Mesendoderm (in vitro differentiated cells): Measurements from ENCODE around the gene GAS2.
A peak's percentile ranks its signal among the peaks of the same experiment; 100 is the strongest.

Source experiments
- DNase-seq: peaks from one replicate; pipeline ENCODE4 v3.0.0; 2013
- H2AK5ac ChIP-seq: 2 replicates; pipeline ENCODE4 v1.6.1; 2013; ENCODE audit warnings: low read length, inconsistent platforms
- H2BK120ac ChIP-seq: 2 replicates; pipeline ENCODE4 v1.6.1; 2013; ENCODE audit warnings: low read depth, mild to moderate bottlenecking, low read length, moderate library complexity, mixed read lengths
- H2BK15ac ChIP-seq: replicated peaks from 2 replicates; pipeline ENCODE4 v1.6.1; 2013; ENCODE audit warnings: low read depth, mild to moderate bottlenecking, moderate library complexity
- H2BK5ac ChIP-seq: 2 replicates; pipeline ENCODE4 v1.6.1; 2013; ENCODE audit warnings: low read length, inconsistent platforms
- H3K18ac ChIP-seq: 2 replicates; pipeline ENCODE4 v1.6.1; 2013; ENCODE audit warnings: mild to moderate bottlenecking, low read length, mixed read lengths
- H3K23ac ChIP-seq: one replicate; pipeline ENCODE4 v1.6.1; 2013; ENCODE audit warnings: low read length
- H3K27ac ChIP-seq: 2 replicates; pipeline ENCODE4 v1.5.1; 2013; ENCODE audit warnings: low read depth, mild to moderate bottlenecking, inconsistent platforms, low read length, moderate library complexity
- H3K27me3 ChIP-seq: 2 replicates; pipeline ENCODE4 v1.6.1; 2013; ENCODE audit warnings: low read length, control low read depth, mild to moderate bottlenecking, inconsistent platforms; ENCODE audit not compliant: insufficient read depth, poor library complexity
- H3K36me3 ChIP-seq: 2 replicates; pipeline ENCODE4 v1.6.1; 2013; ENCODE audit warnings: low read length, inconsistent platforms; ENCODE audit not compliant: control insufficient read depth, insufficient read depth
- H3K4ac ChIP-seq: one replicate; pipeline ENCODE4 v1.6.1; 2013; ENCODE audit warnings: low read depth, mild to moderate bottlenecking, low read length, moderate library complexity
- H3K4me1 ChIP-seq: 2 replicates; pipeline ENCODE4 v1.6.1; 2013; ENCODE audit warnings: low read depth, low read length, inconsistent platforms; ENCODE audit not compliant: control insufficient read depth
- H3K4me2 ChIP-seq: 2 replicates; pipeline ENCODE4 v1.6.1; 2013; ENCODE audit warnings: low read length
- H3K4me3 ChIP-seq: 2 replicates; pipeline ENCODE4 v1.5.1; 2013; ENCODE audit warnings: mild to moderate bottlenecking, low read length
- H3K56ac ChIP-seq: one replicate; pipeline ENCODE4 v1.6.1; 2013; ENCODE audit warnings: low read length
- H3K79me1 ChIP-seq: 2 replicates; pipeline ENCODE4 v1.6.1; 2013; ENCODE audit warnings: low read length, inconsistent platforms
- H3K79me2 ChIP-seq: 2 replicates; pipeline ENCODE4 v1.6.1; 2013; ENCODE audit warnings: mild to moderate bottlenecking, low read length; ENCODE audit not compliant: control insufficient read depth, insufficient read depth
- H3K9ac ChIP-seq: 2 replicates; pipeline ENCODE4 v1.6.1; 2013; ENCODE audit warnings: low read length, inconsistent platforms
- H4K5ac ChIP-seq: one replicate; pipeline ENCODE4 v1.6.1; 2013; ENCODE audit warnings: low read length
- H4K8ac ChIP-seq: one replicate; pipeline ENCODE4 v1.6.1; 2013; ENCODE audit warnings: low read depth, mild to moderate bottlenecking, control low read depth, low read length, moderate library complexity
- WGBS: extraction: QIAGEN DNeasy Blood & Tissue Kit; methylation state at CpG from one replicate; pipeline ENCODE4 v1.1.7; 2013; ENCODE audit warnings: low lambda C conversion rate, missing lambda C conversion rate; ENCODE audit not compliant: insufficient coverage; ENCODE audit errors: extremely low coverage; 5-methylcytosine and 5-hydroxymethylcytosine counted together

GAS2 gene

GRCh38 chr11:22720457-22720856 is 54.0 kb downstream of the GAS2 start:
- Histone ChIP-seq H3K27me3 (no peaks in the 10 kb centered on the region), H3K4me1 (no peaks in the 10 kb centered on the region), H2BK120ac (no peak overlapping the region), H2AK5ac (no peak overlapping the region), H3K9ac (no peak overlapping the region), H3K79me1 (no peaks in the 10 kb centered on the region), H2BK15ac (no peak overlapping the region), H3K36me3 (no peaks in the 10 kb centered on the region), H3K4me3 (no peak overlapping the region), H2BK5ac (no peak overlapping the region), H3K4me2 (no peak overlapping the region), H3K4ac (no peak overlapping the region), H3K79me2 (no peaks in the 10 kb centered on the region), H3K18ac (no peak overlapping the region), H3K27ac (no peak overlapping the region), H4K5ac (no peak overlapping the region), H3K23ac (no peak overlapping the region), H3K56ac (no peak overlapping the region), H4K8ac (no peak overlapping the region)
- no peak for DNase-seq
- WGBS: no CpG with 5 or more reads among the region's 3 CpGs

DNA sequence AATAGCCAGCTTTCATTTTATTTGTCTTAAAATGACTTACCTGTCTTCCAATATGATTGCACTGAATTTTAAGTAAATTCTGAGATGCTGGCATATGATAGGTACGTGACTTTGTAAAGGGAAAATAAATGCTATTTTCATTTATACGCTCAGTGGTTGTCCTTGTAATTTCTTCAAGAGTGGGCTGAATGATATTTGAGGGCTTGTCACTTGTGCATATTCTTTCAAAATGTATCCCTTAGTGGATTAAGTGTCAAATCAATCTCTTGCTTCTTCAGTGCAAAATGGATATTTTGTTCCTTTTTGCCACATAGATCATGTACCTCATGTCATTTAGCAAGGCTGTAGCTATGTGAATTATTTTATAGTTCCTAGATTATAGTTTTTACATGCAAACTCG is 56.9 kb downstream of the GAS2 start:
- no CpG with 5 or more reads among the region's 3 CpGs for WGBS
- no peak overlapping the region for H2BK120ac ChIP-seq
- no peak overlapping the region for H3K23ac ChIP-seq
- H3K4me3 ChIP-seq: no peak overlapping the region
- H3K79me1 ChIP-seq: no peaks in the 10 kb centered on the region
- H3K27me3 ChIP-seq: no peaks in the 10 kb centered on the region
- no peak overlapping the region for H3K4ac ChIP-seq
- H3K4me1 ChIP-seq: no peaks in the 10 kb centered on the region
- H2AK5ac ChIP-seq: no peak overlapping the region
- no peak overlapping the region for H3K4me2 ChIP-seq
- no peaks in the 10 kb centered on the region for H3K36me3 ChIP-seq
- no peak for DNase-seq
- H2BK5ac ChIP-seq: no peak overlapping the region
- no peaks in the 10 kb centered on the region for H3K79me2 ChIP-seq
- H4K5ac ChIP-seq: no peak overlapping the region
- H4K8ac ChIP-seq: no peak overlapping the region
- no peak overlapping the region for H2BK15ac ChIP-seq
- no peak overlapping the region for H3K9ac ChIP-seq
- H3K56ac ChIP-seq: no peak overlapping the region
- no peak overlapping the region for H3K18ac ChIP-seq
- no peak overlapping the region for H3K27ac ChIP-seq

- H3K9ac ChIP-seq: no peak overlapping the region
- no peaks in the 10 kb centered on the region for H3K36me3 ChIP-seq
- H3K56ac ChIP-seq: no peak overlapping the region
- no peak overlapping the region for H2BK120ac ChIP-seq
- H3K79me1 ChIP-seq: no peaks in the 10 kb centered on the region
- H3K18ac ChIP-seq: no peak overlapping the region
- no peak for DNase-seq
- no peak overlapping the region for H3K4me3 ChIP-seq
- H4K8ac ChIP-seq: no peak overlapping the region
- H3K4ac ChIP-seq: no peak overlapping the region
- H3K27me3 ChIP-seq: no peaks in the 10 kb centered on the region
- no peak overlapping the region for H4K5ac ChIP-seq
- no peak overlapping the region for H3K4me2 ChIP-seq
- no peaks in the 10 kb centered on the region for H3K4me1 ChIP-seq
- WGBS: no CpG with 5 or more reads among the region's 3 CpGs
- H2AK5ac ChIP-seq: no peak overlapping the region
- H2BK15ac ChIP-seq: no peak overlapping the region
- H3K79me2 ChIP-seq: no peaks in the 10 kb centered on the region
- no peak overlapping the region for H3K23ac ChIP-seq
- H3K27ac ChIP-seq: no peak overlapping the region
- no peak overlapping the region for H2BK5ac ChIP-seq
Observed at GRCh38 chr11:22725079-22725478, 58.7 kb downstream of the GAS2 start.

- Histone ChIP-seq H3K4ac (no peak overlapping the region), H3K4me2 (no peak overlapping the region), H4K5ac (no peak overlapping the region), H2BK15ac (no peak overlapping the region), H3K27me3 (no peaks in the 10 kb centered on the region), H2BK120ac (no peak overlapping the region), H3K23ac (no peak overlapping the region), H3K4me1 (no peaks in the 10 kb centered on the region), H3K56ac (no peak overlapping the region), H4K8ac (no peak overlapping the region), H2BK5ac (no peak overlapping the region), H3K79me2 (no peaks in the 10 kb centered on the region), H2AK5ac (no peak overlapping the region), H3K4me3 (no peak overlapping the region), H3K9ac (no peak overlapping the region), H3K18ac (no peak overlapping the region), H3K79me1 (no peaks in the 10 kb centered on the region), H3K36me3 (no peaks in the 10 kb centered on the region), H3K27ac (no peak overlapping the region)
- no CpG with 5 or more reads among the region's 3 CpGs for WGBS
- no peak for DNase-seq
Observed at GRCh38 chr11:22728600-22729389, 62.4 kb downstream of the GAS2 start.

GRCh38 chr11:22730319-22730718 is 63.9 kb downstream of the GAS2 start:
- H3K79me2 ChIP-seq: no peaks in the 10 kb centered on the region

GRCh38 chr11:22732588-22732987 is 66.2 kb downstream of the GAS2 start:
- no peak overlapping the region for H3K4me3 ChIP-seq
- H3K79me2 ChIP-seq: no peaks in the 10 kb centered on the region
- no peak overlapping the region for H2BK120ac ChIP-seq
- no peak overlapping the region for H2BK15ac ChIP-seq
- H3K4ac ChIP-seq: no peak overlapping the region
- H3K4me1 ChIP-seq: no peaks in the 10 kb centered on the region
- no peak overlapping the region for H2BK5ac ChIP-seq
- no peaks in the 10 kb centered on the region for H3K27me3 ChIP-seq
- H3K27ac ChIP-seq: no peak overlapping the region
- H3K36me3 ChIP-seq: no peaks in the 10 kb centered on the region
- H4K5ac ChIP-seq: no peak overlapping the region
- no peak overlapping the region for H3K56ac ChIP-seq
- no peak overlapping the region for H3K4me2 ChIP-seq
- 100% methylated on average over 1 of the region's 2 CpGs for WGBS
- no peak overlapping the region for H3K18ac ChIP-seq
- no peak overlapping the region for H3K9ac ChIP-seq
- H2AK5ac ChIP-seq: no peak overlapping the region
- H3K23ac ChIP-seq: no peak overlapping the region
- no peak overlapping the region for H4K8ac ChIP-seq
- H3K79me1 ChIP-seq: no peaks in the 10 kb centered on the region
- no peak for DNase-seq

More at GRCh38 chr11:22730319-22730718, 63.9 kb downstream of the GAS2 start:
- Histone ChIP-seq H3K4me1 (no peaks in the 10 kb centered on the region), H3K79me1 (no peaks in the 10 kb centered on the region), H4K5ac (no peak overlapping the region), H2BK15ac (no peak overlapping the region), H3K9ac (no peak overlapping the region), H4K8ac (no peak overlapping the region), H2BK120ac (no peak overlapping the region), H3K27me3 (no peaks in the 10 kb centered on the region), H2AK5ac (no peak overlapping the region), H3K56ac (no peak overlapping the region), H3K4ac (no peak overlapping the region), H3K23ac (no peak overlapping the region), H3K4me2 (no peak overlapping the region), H3K36me3 (no peaks in the 10 kb centered on the region), H2BK5ac (no peak overlapping the region), H3K18ac (no peak overlapping the region), H3K4me3 (no peak overlapping the region), H3K27ac (no peak overlapping the region)
- peak; percentile 8 for DNase-seq
- no CpG with 5 or more reads among the region's 1 CpG for WGBS
